Measurements from ENCODE around the gene RAB6B. TPM values are rescaled to one million over a fixed set of nuclear protein-coding genes. Genes with fewer than 3 reads are reported as not detected.

Gene RAB6B
- polyA plus RNA-seq, 1 donor (not counting 4 experiments of a cell fraction or from before 2014, with no cell fraction given), result 2.2 TPM

GRCh38 chr3:133870822-133871221, 24.9 kb downstream of the RAB6B start:
- Histone ChIP-seq H3K27me3 (ENCODE audit: control insufficient read depth, extremely low read depth, insufficient read depth, low read length) (peaks cover 19% of the 10 kb centered on the region), H3K4me1 (ENCODE audit: control insufficient read depth, extremely low read depth, insufficient read depth, low read length) (no peaks in the 10 kb centered on the region)
- no peak for DNase-seq (ENCODE audit: low read depth, low spot score)

GRCh38 chr3:133869586-133869985, 26.1 kb downstream of the RAB6B start:
- FAIRE-seq, result no peak
- dilution Hi-C loops (cut with MboI; ENCODE audit: extremely low pct_ligation_motif_present, low sequenced_read_pairs), result no loop called here

More at GRCh38 chr3:133870822-133871221, 24.9 kb downstream of the RAB6B start:
- no peak for FAIRE-seq
- Histone ChIP-seq H2AFZ (ENCODE audit: control insufficient read depth, low read length) (no peak overlapping the region), H3K27ac (ENCODE audit: control insufficient read depth, insufficient read depth, low read length) (no peak overlapping the region), H3K79me2 (ENCODE audit: control insufficient read depth, insufficient read depth, low read length) (no peaks in the 10 kb centered on the region), H3K4me2 (ENCODE audit: control insufficient read depth, extremely low read depth, insufficient read depth, low read depth, low read length) (no peak overlapping the region), H3K36me3 (ENCODE audit: control insufficient read depth in 2 of 2, extremely low read depth in 1 of 2, insufficient read depth in 2 of 2, low read length in 2 of 2) (no peaks in the 10 kb centered on the region), H3K9ac (ENCODE audit: control insufficient read depth, extremely low read depth, insufficient read depth, low read length) (no peak overlapping the region), H3K9me1 (ENCODE audit: control insufficient read depth, extremely low read depth, insufficient read depth, low read length) (no peaks in the 10 kb centered on the region), H3K4me3 (ENCODE audit: control insufficient read depth in 2 of 3, extremely low read depth in 1 of 3, insufficient read depth in 2 of 3, low read depth in 1 of 3, low read length in 3 of 3) (no peak overlapping the region), H3K9me3 (ENCODE audit: control insufficient read depth, low read depth, low read length) (no peaks in the 10 kb centered on the region), H4K20me1 (ENCODE audit: control insufficient read depth, extremely low read depth, insufficient read depth, low read length) (no peaks in the 10 kb centered on the region)
- dilution Hi-C loops (cut with MboI; ENCODE audit: extremely low pct_ligation_motif_present, low sequenced_read_pairs), result loop anchor here (5.0 kb wide), 1 partner anchor 49 kb away; no protein-coding TSS in a partner anchor
- TF ChIP-seq CTCF (optimal IDR thresholded peaks at IDR 0.05 in 1 of 3, IDR thresholded peaks at IDR 0.05 in 1 of 3, conservative IDR thresholded peaks at IDR 0.05 in 1 of 3; ENCODE audit: extremely low read depth in 1 of 3, insufficient read depth in 2 of 3, low read length in 3 of 3) (no peak), EZH2 (IDR thresholded peaks at IDR 0.05; ENCODE audit: low read length) (no peak)

More at GRCh38 chr3:133869586-133869985, 26.1 kb downstream of the RAB6B start:
- TF ChIP-seq CTCF (optimal IDR thresholded peaks at IDR 0.05 in 1 of 3, IDR thresholded peaks at IDR 0.05 in 1 of 3, conservative IDR thresholded peaks at IDR 0.05 in 1 of 3; ENCODE audit: extremely low read depth in 1 of 3, insufficient read depth in 2 of 3, low read length in 3 of 3) (no peak), EZH2 (IDR thresholded peaks at IDR 0.05; ENCODE audit: low read length) (no peak)
- Histone ChIP-seq H3K27ac (ENCODE audit: control insufficient read depth, insufficient read depth, low read length) (no peak overlapping the region), H3K9ac (ENCODE audit: control insufficient read depth, extremely low read depth, insufficient read depth, low read length) (no peak overlapping the region), H3K9me3 (ENCODE audit: control insufficient read depth, low read depth, low read length) (no peaks in the 10 kb centered on the region), H3K4me1 (ENCODE audit: control insufficient read depth, extremely low read depth, insufficient read depth, low read length) (no peaks in the 10 kb centered on the region), H3K9me1 (ENCODE audit: control insufficient read depth, extremely low read depth, insufficient read depth, low read length) (no peaks in the 10 kb centered on the region), H3K27me3 (ENCODE audit: control insufficient read depth, extremely low read depth, insufficient read depth, low read length) (peaks cover 19% of the 10 kb centered on the region), H3K4me2 (ENCODE audit: control insufficient read depth, extremely low read depth, insufficient read depth, low read depth, low read length) (no peak overlapping the region), H2AFZ (ENCODE audit: control insufficient read depth, low read length) (no peak overlapping the region), H3K4me3 (ENCODE audit: control insufficient read depth in 2 of 3, extremely low read depth in 1 of 3, insufficient read depth in 2 of 3, low read depth in 1 of 3, low read length in 3 of 3) (no peak overlapping the region), H3K36me3 (ENCODE audit: control insufficient read depth in 2 of 2, extremely low read depth in 1 of 2, insufficient read depth in 2 of 2, low read length in 2 of 2) (no peaks in the 10 kb centered on the region), H4K20me1 (ENCODE audit: control insufficient read depth, extremely low read depth, insufficient read depth, low read length) (no peaks in the 10 kb centered on the region), H3K79me2 (ENCODE audit: control insufficient read depth, insufficient read depth, low read length) (no peaks in the 10 kb centered on the region)
- no peak for DNase-seq (ENCODE audit: low read depth, low spot score)
